Superior temporal gyrus (tissue), 1 donor: ENCODE data around the gene ZBP1.

ENCODE experiments used
- DNase-seq: peaks from one replicate; pipeline ENCODE4 v3.0.0-alpha.2; 2016; ENCODE audit errors: extremely low spot score

Gene ZBP1

DNA sequence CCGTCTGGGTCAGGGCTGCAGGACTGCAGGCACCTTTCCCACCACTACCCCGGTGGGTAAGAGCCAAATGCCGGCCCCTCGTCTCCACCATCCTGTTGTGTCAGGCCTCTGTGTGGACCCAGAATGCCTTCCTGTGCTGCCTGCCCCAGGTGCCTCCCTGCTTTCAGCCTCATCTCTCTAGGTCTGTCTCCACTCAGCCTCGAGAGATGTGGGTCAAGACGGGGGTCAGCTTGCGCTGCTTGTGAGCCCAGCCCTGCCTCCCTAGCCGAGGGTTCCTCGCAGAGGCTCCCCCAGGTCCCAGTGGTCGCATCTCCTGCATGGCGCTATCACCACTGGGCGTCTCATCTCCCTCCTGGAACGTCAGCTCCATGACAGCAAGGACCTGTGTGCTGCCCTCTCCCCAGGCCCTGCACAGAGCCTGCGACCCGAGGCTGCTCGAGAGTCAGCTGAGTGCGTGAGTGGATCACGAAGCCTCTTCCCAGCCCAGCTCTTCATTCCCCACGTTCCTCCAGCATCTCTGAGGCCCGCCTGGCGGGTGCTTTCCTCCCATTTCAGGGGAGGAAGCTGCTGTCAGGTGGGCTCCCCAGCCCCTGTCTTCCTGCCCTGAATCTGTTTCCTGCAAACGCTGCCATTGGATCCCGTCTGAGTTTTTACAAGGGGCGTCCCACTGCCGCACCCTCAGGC, 38.7 kb upstream of the ZBP1 start:
- no peak for DNase-seq

DNA sequence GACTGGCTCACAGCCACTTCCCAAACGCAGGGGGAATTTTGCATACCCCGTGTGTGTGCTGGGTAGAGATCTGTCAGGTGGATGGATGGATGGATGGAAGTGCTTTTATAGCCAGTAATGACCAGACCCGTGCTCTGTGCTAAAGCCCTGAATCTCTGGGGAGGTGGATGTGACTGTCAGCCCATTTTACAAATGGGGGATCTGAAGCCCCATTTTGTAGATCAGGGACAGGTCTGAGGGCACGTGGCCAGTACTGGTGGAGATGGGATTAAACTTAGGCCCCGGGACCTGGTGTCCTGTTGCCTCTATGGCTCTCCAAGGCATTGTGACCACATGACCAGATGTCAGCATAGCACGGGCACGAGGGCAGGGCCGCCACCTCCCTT, 38.2 kb upstream of the ZBP1 start:
- no peak for DNase-seq

DNA sequence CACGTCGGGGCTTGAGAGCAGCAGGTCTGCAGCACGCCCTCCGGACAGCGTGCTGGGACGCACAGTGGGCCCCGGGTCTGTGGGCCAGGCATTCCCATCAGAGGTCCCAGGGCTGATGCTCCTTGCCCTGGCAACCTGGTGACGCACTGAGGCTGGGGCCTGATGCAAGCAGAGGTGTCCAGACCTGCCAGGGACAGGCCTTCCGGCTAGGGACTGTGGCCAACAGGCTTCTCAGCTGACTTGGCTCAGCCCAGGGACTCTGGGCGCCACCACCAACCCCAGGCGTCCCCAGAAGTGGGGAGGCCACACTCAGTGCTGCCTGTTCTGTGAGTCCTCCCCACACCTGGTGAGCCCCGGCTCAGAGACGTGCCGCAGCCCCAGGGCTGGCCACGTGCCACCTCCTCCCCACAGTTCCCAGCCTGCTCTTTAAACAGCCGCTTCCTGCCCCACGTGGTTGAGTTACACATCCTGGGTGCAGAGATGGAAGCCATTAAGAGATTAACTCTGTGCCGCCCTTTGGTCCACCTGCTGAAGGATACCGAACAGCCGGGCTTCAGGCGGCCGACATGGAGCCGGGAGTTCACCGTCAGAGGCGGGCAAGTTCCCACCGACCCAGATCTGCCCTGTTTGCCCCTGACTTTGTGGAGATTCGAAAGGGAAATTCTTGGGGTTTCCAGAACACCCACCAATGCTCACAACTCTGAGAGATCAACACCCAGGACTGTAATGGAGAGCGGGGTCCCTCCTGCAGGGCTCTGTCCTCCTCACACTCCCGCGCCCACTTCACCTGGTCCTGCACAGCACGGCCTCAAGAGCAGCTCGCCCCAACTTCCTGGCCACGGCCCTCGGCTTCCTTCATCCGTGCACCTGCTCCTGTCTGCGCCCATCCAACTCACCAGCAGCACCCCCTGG, 37.6 kb upstream of the ZBP1 start:
- no peak for DNase-seq

DNA sequence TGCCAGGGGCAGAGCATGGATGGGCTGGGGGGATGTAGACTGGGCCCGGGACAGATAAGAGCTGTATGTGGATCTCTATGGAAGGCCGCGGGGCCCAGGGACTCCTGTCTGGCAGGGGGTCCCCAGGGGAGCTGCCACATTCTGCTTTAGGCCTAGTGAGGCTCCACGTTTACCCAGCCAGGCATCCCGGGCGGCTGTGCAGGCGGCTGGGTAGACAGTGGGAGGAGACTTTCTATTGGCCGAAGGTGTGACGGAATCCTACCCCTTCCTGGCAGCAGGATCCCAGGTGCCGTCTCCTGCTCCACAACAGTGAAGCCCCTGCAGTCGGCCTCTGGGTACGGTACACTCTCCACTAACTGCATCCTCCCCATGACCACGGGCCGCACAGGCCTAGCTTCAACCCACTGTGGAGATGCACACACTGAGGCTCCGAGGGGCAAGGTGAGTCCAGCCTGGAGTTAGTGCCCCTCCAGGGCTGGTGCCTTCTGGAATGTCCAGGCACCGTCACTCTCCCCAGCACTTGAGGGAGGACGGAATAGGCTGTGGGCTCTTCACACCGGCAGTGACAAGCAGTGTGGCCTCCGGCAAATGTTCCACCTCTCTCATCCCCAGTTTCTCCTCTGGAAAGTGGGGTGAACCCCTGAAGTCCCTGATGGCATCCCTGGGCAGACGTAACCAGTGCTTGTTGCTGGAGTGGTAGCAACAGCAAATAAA, 36.8 kb upstream of the ZBP1 start:
- DNase-seq, result no peak

DNA sequence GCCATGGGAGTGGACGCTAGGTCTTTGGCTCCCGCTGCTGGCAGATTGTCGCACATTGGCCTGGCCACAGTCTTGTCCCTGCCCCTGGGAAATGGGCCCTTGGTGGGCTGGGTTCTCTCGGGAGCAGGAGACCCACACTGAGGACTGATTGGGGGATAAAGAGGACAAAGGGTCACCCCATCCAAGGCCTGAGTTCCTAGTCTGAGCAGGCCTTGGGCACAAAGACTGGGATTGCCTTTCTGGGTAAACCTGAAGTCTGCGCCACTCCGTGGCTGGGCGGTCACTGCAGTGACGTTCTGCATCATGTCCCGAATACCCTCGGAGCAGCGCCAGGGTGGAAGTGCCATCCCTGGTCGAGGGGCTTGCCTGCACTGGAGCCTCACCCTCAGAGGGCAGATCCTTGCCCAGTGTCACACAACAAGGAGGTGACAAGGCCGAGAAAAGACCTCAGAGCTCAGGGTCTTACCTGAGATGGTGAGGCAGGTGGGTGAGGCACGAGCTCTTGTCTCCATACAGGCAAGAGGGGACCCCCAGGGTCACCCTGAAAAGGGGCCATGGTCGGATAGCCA, 36.1 kb upstream of the ZBP1 start:
- no peak for DNase-seq

DNA sequence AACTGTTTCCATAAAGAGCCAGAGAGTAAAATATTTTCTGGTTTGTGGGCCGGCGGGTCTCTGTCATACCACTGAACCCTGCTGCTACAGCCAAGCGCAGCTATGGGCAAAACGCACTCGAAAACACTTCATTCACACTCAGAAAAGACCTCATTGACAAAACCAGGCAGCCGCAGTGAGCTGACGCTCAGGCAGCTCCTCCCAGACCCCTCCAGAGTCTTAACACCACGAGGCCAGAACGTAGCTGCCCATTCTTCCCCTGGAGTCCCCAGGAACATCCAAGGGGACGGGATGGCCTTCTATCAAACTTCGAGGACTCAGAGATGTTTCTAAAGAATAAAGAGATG, 35.6 kb upstream of the ZBP1 start:
- DNase-seq, result no peak

DNA sequence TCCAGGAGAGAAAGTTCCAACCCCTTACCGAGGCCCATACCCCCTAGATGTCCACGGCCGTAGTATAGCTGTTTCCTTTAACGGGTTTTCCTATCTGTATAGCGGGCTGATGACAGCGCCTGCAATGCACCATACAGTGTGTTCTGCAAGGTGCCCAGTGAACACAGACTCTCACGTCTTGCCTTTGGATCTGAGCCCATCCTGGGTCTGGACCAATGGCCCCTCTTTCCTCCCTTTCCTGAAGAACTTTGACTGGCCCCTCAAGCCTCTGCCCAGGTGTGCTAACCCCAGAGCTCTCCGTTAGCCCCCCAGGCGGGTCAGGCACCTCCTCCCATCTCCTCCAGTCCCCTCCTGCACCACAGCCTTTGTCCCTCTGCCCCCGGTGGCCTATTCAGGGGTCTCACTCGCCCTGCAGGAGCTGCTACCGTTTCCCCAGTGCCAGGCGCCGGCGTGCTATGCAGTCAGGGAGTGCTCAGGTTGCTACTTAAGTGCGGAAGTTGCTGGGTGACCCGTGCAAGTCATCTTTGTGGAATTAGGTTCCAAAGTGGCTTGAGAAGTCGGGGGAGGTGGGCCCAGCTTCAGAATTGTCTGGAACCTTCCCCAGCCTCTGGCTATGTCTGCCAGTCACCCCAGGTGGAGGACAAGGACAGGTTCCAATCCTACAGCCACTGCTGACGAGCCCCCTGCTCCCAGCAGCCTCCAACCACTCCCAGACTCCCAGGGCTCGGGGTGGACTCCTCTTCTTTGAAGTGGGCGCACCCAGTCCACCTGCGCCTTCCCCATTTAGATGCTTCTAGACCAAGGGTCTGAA, 35.0 kb upstream of the ZBP1 start:
- no peak for DNase-seq

DNA sequence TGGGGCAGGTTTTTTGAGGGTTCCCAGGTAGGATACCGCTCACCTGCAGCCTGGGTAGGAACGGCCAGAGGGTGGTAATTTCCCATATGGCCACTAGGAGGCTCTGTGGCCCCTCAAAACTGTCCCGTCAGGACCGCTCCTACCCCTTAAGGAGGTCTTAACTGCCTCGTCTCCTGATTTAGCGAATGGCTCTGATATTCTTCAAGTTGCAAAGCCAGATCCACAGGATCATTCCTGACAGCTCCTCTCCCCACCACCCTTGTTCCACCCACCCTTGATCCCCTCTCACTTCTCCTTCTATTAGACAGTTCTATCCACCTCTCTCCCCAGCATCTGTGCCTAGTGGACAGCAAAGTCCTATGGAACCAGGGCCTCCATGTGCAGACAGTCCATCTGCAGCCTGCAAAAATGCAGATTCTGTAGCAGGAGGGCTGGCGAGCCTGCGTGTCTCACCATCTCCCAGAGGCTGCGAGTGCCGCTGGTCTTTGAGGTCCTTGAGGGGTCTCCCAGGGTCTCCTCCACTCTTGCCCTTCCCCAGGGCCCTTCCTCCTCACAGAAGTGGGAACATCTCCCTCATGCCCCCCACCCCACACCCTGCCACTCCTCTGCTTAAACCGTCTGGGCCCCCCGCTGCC, 34.3 kb upstream of the ZBP1 start:
- peak; percentile 84 for DNase-seq

DNA sequence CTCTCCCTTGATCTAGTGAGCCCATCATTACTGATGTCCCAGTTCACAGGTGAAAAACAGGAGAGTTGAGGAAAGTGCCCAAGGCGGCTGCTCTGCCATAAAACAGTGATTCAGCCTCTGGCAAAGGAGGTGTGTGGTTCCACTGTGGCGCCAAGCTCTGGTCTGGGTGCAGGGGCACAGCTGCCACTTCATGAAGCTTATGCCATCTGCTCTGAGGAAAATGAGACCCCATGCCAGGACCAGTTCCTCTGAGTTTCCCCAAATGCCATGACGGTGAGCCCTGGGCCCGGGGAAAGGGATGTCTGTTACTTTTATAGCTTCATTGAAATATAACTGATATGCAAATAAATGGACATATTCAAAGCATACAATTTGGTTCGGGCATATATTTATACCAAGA, 33.7 kb upstream of the ZBP1 start:
- no peak for DNase-seq

DNA sequence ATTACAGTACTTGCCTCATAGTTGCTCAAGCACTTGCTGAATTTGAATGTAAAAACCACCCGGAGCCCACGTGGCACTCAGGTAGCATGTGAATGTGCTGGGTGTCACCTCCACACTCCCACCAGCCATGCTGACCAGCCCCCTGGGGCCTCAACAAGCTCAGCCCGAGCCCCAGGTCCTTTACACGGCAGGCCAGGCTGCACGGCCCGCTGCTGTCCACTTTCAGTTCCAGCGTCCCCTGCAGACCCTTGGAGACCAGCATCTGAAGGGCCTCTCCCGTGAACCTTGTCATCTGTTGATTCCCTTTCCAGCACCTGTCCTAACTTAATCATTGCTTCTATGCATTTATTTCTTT, 33.3 kb upstream of the ZBP1 start:
- DNase-seq, result no peak

DNA sequence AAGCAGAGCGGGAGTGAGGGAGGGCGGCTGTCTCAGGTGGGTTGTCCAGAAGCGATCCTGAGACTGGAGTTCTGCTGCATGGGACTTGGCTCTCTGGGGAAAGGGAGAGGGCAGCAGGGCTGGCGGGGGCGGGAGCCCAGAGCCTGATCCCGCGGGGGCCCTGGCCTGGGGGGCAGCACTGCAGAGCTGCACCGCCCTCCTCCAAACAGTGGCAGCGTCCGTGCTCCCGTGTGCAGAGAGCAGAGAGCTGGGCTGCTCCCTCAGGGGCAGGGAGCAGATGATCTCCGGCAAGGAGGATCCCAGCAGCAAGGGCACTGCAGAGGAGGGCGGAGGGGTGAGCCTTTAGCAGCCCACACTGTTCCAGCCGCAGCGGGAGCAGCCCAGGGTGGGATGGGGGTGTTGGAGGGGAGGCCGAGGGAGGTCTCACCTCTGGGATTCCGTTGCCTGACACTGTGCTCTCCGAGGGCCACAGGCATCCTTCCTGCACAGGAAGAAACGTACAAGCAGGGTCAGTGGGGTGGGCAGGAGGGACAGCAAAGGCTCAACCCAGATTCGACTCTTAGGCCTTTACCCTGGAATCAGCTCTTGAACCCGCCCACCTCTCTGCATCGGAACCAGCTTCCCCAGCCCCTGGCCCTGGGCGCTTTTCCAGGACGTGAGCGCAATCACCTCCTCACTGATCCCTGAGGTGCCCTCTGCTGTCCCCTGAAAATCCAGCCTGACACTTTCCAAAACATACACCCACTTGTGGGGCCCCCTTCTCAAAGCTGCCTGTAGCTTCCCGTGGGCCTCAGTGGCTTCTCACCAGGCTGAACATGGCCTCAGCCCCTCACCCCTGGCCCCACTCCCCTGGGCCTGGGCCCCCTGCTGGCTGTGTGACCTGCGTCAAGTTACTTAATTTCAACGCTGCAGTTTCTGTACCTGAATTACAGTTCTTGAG, 32.6 kb upstream of the ZBP1 start:
- no peak for DNase-seq

DNA sequence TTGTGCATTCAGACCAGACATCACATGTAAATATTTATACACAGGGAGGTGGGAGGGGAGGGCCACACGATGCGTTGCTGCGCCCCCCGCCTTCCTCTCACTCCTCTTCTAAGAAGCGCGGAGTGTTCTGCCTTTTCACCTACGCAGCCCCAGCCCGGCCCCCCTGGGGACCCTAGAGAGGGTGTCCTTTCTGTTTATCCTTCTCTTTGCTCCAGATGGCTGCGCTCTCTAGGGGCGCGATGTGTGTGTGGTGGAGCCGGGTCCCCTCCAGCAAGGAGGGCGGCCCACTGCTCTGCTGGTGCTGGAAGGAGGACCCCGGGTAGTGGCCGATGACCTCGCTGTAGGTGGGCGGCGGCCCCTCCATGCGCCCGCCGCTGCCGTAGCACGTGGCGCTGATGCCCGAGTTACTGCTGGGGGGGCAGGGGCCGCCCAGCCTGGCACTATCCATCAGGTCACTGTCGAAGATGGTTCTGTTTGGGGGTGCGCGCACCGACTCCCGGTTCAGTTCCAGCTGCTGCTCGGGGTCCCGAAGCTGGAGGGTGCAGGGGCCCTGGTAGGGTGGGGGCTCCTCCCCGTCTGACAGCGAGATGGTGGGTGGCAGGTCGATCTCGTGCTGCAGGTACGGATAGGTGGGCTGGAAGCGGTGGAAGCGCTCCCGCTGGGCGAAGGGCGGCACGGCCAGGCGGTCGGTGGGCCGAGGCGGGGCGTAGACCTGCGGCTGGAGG, 31.8 kb upstream of the ZBP1 start:
- DNase-seq, result no peak

DNA sequence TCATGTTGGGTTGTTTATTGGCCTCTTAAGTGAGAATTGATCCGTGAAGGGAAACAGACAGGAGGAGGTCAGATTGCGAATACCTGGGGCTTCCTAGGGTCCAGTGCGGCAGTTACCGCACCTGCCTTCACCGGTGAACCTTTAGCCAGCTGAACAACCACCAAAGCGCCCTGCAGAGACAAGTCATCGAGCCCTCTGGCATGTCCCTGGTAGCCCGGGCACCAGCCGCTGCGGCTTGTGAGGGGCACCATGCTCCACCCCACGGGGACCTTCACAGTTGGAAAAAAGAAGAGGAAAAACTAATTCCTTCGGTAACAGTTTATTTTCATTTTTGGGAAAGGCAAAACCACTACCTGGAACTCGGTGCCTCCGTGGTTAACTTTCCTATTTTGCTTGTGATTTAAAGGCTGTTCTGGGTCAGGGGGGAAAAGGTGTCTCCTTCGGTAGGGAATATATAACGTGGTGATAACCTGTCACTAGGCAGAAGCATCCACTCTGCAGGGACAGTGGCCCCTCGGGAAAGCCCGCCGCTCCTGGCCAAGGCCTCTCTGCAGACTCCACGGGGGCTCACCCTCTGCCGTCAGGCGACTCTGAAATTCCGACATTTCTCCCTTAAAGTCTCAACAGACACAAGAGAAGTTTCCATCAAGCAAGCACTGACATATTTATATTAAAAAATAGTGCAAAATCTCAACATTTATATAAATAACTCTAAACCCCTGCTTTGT, 30.7 kb upstream of the ZBP1 start:
- no peak for DNase-seq

DNA sequence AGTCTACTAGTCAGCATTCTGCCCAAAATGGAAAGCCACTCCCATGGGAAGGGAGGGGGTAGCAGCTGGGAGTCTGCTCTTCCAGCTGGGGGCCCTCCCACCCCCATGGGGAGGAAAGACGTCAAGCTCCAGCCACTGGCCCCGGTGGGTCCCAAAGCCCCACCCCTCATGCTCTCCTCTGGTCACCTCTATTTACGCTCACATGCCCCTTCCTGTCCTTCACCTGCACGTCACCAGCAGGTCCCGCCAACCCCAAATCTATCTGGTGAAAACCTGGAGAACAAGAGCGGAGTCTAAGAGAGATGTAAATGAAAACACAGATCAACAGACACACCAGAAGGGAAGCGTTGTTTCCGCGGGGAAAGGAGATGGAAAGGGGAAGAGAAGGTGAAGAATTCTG, 30.0 kb upstream of the ZBP1 start:
- no peak for DNase-seq

DNA sequence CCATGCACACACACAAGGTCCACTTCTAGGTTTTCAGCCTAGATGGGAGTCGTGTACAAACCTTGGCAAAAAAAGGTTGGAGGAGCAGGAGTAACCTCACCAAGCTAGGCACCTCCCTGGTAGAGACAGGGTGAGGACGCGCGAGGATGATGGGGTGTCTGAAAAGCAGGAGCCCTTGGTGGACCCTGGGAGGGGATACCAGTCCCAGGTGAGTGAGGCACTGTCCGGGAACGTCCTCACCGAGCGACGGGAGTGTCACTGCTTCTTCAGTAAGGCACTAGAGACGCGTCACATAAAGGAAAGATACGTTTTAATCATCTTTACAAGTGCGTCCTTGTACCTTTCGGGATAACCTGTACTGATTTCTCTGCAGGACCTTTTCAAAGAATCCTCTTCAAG, 29.4 kb upstream of the ZBP1 start:
- DNase-seq, result no peak

DNA sequence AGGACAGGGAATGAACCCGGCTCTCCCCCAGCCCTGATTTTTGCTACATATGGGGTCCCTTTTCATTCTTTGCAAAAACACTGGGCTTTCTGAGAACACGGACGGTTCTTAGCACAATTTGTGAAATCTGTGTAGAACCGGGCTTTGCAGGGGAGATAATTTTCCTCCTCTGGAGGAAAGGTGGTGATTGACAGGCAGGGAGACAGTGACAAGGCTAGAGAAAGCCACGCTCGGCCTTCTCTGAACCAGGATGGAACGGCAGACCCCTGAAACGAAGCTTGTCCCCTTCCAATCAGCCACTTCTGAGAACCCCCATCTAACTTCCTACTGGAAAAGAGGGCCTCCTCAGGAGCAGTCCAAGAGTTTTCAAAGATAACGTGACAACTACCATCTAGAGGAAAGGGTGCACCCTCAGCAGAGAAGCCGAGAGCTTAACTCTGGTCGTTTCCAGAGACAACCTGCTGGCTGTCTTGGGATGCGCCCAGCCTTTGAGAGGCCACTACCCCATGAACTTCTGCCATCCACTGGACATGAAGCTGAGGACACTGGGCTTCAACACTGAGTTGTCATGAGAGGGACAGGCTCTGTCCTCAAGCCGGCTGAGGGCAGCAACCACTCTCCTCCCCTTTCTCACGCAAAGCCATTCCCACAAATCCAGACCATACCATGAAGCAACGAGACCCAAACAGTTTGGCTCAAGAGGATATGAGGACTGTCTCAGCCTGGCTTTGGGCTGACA, 28.8 kb upstream of the ZBP1 start:
- DNase-seq, result no peak

DNA sequence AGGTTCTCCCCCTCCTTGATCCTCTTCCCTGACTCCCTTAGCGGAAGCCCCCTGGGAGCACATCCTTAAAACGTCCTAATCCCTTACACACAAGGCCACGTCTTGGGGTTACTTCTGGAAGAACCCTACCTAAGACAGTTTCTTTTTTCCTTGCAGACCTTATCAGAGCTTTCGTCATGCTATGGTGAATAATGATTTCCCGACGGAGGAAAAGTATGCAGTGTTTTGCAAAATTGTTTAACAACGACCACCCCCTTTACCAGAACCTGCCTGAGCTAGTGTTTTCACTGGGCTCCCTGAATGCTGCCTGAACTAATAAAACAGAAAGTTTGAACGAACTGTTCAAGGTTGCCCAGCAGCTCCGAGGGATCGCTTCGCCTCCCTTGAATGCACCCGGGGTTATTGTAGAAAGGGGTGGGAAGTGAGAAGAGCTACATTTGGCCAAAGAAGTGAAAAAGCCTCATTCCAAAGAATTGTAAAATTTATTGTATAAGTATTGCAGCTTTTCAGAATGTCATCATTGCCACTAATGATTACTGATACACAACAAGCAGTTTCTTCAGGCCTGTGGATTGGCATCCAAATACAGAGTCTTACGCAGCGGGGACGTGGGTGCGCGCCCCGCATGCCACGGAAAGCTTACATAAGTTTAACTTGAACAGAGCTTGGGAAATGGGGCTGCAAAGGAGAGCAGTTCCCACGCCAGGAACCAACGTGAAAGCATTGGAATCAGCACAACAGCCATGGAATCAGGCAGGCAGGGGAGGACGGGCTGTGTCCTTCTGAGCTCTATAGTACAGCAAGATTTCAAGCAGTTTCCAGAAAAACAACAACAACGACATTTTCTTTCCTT, 27.9 kb upstream of the ZBP1 start:
- DNase-seq, result no peak
